HepG2 (cell line): ENCODE measurements around the gene ROM1. TPM values are rescaled to one million over a fixed set of nuclear protein-coding genes. Genes with fewer than 3 reads are reported as not detected.
A peak's percentile ranks its signal among the peaks of the same experiment; 100 is the strongest.

Experiments used
- ADNP ChIP-seq: sonication (generic); formaldehyde crosslinking; IDR thresholded peaks from 2 replicates; pipeline ENCODE4 v1.4.0; 2020; ENCODE audit warnings: missing genetic modification reagents
- ARNT2 ChIP-seq: sonication (generic); formaldehyde crosslinking; IDR thresholded peaks from 2 replicates; pipeline ENCODE4 v1.8.0; 2022; ENCODE audit warnings: mild to moderate bottlenecking, low read depth, missing genetic modification reagents, moderate library complexity
- HBP1 ChIP-seq: IDR thresholded peaks from 2 replicates; pipeline ENCODE4 v1.6.1; 2016; ENCODE audit warnings: low read depth, control low read depth
- LRRFIP1 ChIP-seq: sonication (generic); formaldehyde crosslinking; conservative IDR thresholded peaks from 2 replicates; pipeline ENCODE4 v1.4.0; 2020; ENCODE audit warnings: missing genetic modification reagents
- NFATC3 ChIP-seq: sonication (generic); formaldehyde crosslinking; IDR thresholded peaks from 2 replicates; pipeline ENCODE4 v1.5.1; 2020; ENCODE audit warnings: mild to moderate bottlenecking, missing genetic modification reagents
- NR1H2 ChIP-seq: sonication (generic); formaldehyde crosslinking; IDR thresholded peaks from 2 replicates; pipeline ENCODE4 v1.8.1; 2022; ENCODE audit warnings: low read depth, missing genetic modification reagents, borderline replicate concordance
- RCOR2 ChIP-seq: IDR thresholded peaks from 2 replicates; pipeline ENCODE4 v1.6.1; 2016; ENCODE audit warnings: missing biosample characterization, missing genetic modification reagents
- RFX3 ChIP-seq: IDR thresholded peaks from 2 replicates; pipeline ENCODE4 v1.6.1; 2016; ENCODE audit warnings: missing biosample characterization, missing genetic modification reagents
- SIX4 ChIP-seq: sonication (generic); formaldehyde crosslinking; IDR thresholded peaks from 2 replicates; pipeline ENCODE4 v1.4.0; 2020; ENCODE audit warnings: missing genetic modification reagents
- TOE1 ChIP-seq: sonication (generic); formaldehyde crosslinking; IDR thresholded peaks from 2 replicates; pipeline ENCODE4 v1.4.0; 2020; ENCODE audit warnings: mild to moderate bottlenecking, missing genetic modification reagents
- ZBTB26 ChIP-seq: IDR thresholded peaks from 2 replicates; pipeline ENCODE4 v1.6.1; 2016; ENCODE audit warnings: missing compliant biosample characterization, missing genetic modification reagents, borderline replicate concordance
- ZNF253 ChIP-seq: sonication (generic); formaldehyde crosslinking; IDR thresholded peaks from 2 replicates; pipeline ENCODE4 v1.8.0; 2022; ENCODE audit warnings: mild to moderate bottlenecking, missing genetic modification reagents, borderline replicate concordance
- ZNF260 ChIP-seq: sonication (generic); formaldehyde crosslinking; IDR thresholded peaks from 2 replicates; pipeline ENCODE4 v1.4.0; 2020; ENCODE audit warnings: missing genetic modification reagents, low read depth, mild to moderate bottlenecking, borderline replicate concordance
- ZNF280D ChIP-seq: sonication (generic); formaldehyde crosslinking; IDR thresholded peaks from 2 replicates; pipeline ENCODE4 v1.5.1; 2020; ENCODE audit warnings: mild to moderate bottlenecking, missing genetic modification reagents
- ZNF343 ChIP-seq: sonication (generic); formaldehyde crosslinking; IDR thresholded peaks from 2 replicates; pipeline ENCODE4 v1.4.0; 2020; ENCODE audit warnings: mild to moderate bottlenecking, missing genetic modification reagents
- ZNF549 ChIP-seq: sonication (generic); formaldehyde crosslinking; IDR thresholded peaks from 2 replicates; pipeline ENCODE4 v1.5.0; 2020; ENCODE audit warnings: missing genetic modification reagents
- ZNF564 ChIP-seq: sonication (generic); formaldehyde crosslinking; IDR thresholded peaks from 2 replicates; pipeline ENCODE4 v1.8.1; 2023; ENCODE audit warnings: mild to moderate bottlenecking, missing genetic modification reagents
- ZNF710 ChIP-seq: sonication (generic); formaldehyde crosslinking; IDR thresholded peaks from 2 replicates; pipeline ENCODE4 v1.5.0; 2020; ENCODE audit warnings: mild to moderate bottlenecking, missing genetic modification reagents, borderline replicate concordance
- ZNF768 ChIP-seq: sonication (generic); formaldehyde crosslinking; IDR thresholded peaks from 2 replicates; pipeline ENCODE4 v1.4.0; 2020; ENCODE audit warnings: missing genetic modification reagents
- polyA plus RNA-seq, 8 experiments: library from polyadenylated mRNA; depleted of rRNA in 3 of 8; stranded (reverse) in 7 of 8; unstranded in 1 of 8; fragments of >200 nt; fragmentation: Illumina TruSeq in 4 of 8; extraction: Trizol in 4 of 8; gene quantifications; 2 replicates each; pipeline versions ENCODE4 v1.2.1 to v1.2.3, GENCODE V29; 2011 to 2016; ENCODE audit warnings: low read depth in 4 of 8, missing spikeins in 1 of 8, mixed read lengths in 1 of 8; ENCODE audit not compliant: insufficient read depth in 1 of 8
- total RNA-seq, 5 experiments: library from RNA; depleted of rRNA; stranded (reverse); fragments of >200 nt; fragmentation: Illumina TruSeq; extraction: Trizol; gene quantifications; 2 replicates each; pipeline ENCODE4 v1.2.3, GENCODE V29; 2016; ENCODE audit warnings: low read depth in 1 of 5

The ROM1 gene
- total and polyA plus RNA-seq, 2 of the 13 experiments (the other 11 are each of a cell fraction or from before 2014, with no cell fraction given): 1.2 to 2.4 TPM

GRCh38 chr11:62645946-62646824 lies 33.1 kb downstream of the ROM1 start, which contains the start of gene GANAB (continued):
- TF ChIP-seq HBP1 (CRISPR knock-in tag) (no peak; the same call in 1 of the 2 replicates), ZNF564 (no peak), ARNT2 (no peak), ZNF549 (CRISPR knock-in tag) (no peak), TOE1 (CRISPR knock-in tag) (no peak), ZNF260 (no peak), NR1H2 (CRISPR knock-in tag) (no peak), RCOR2 (CRISPR knock-in tag) (no peak), ZNF768 (CRISPR knock-in tag) (no peak), LRRFIP1 (no peak), ZBTB26 (CRISPR knock-in tag) (no peak), RFX3 (CRISPR knock-in tag) (no peak), NFATC3 (no peak), SIX4 (CRISPR knock-in tag) (no peak), ZNF343 (CRISPR knock-in tag) (no peak; the same call in 1 of the 2 replicates), ZNF280D (CRISPR knock-in tag) (peak; percentile 35; the same call in 1 of the 2 replicates), ADNP (no peak), ZNF253 (CRISPR knock-in tag) (no peak), ZNF710 (CRISPR knock-in tag) (no peak)
